ENCODE data around the gene PSD. TPM values are rescaled to one million over a fixed set of nuclear protein-coding genes. Genes with fewer than 3 reads are reported as not detected.

The PSD gene
- total and polyA plus RNA-seq, 9 of the 15 experiments (the other 6 are each of a cell fraction or from before 2014, with no cell fraction given) = 0.11 to 1.7 (median 0.54) TPM; not detected in 2

GRCh38 chr10:102449321-102450123 lies 30.9 kb upstream of the PSD start (continued):
- 0 out of 2 replicates have a peak, but pooled peaks have one; percentile 11 for TF ChIP-seq ZNF395 (CRISPR knock-in tag; IDR thresholded peaks at IDR 0.05)
- no peak for TF ChIP-seq MEF2A (IDR thresholded peaks at IDR 0.05; ENCODE audit: control insufficient read depth, low read depth, low read length)
- no peak for TF ChIP-seq BDP1 (IDR thresholded peaks at IDR 0.05; ENCODE audit: insufficient read depth, insufficient read length)
- no peak for TF ChIP-seq NCOA6 (IDR thresholded peaks at IDR 0.05)
- no peak for TF ChIP-seq KLF13 (tag; IDR thresholded peaks at IDR 0.05; ENCODE audit: borderline replicate concordance, low read depth)
- TF ChIP-seq ZNF274 (IDR thresholded peaks at IDR 0.05; ENCODE audit: borderline replicate concordance, low read depth, low read length) = no peak
- no peak for TF ChIP-seq PHF8 (IDR thresholded peaks at IDR 0.05; ENCODE audit: borderline replicate concordance, low read length)
- TF ChIP-seq CTBP1 (IDR thresholded peaks at IDR 0.05; ENCODE audit: borderline replicate concordance) = no peak
- TF ChIP-seq KDM4B (IDR thresholded peaks at IDR 0.05; ENCODE audit: borderline replicate concordance in 2 of 2, low read depth in 1 of 2) = no peak
- no peak for TF ChIP-seq CBX2 (IDR thresholded peaks at IDR 0.05; ENCODE audit: insufficient read depth, low read length, poor library complexity, severe bottlenecking)
- peak; percentile 50; the same call in 1 of the 2 replicates for TF ChIP-seq GTF2E2 (tag; IDR thresholded peaks at IDR 0.05)
- TF ChIP-seq FOXK2 (conservative IDR thresholded peaks at IDR 0.05 in 1 of 2, IDR thresholded peaks at IDR 0.05 in 1 of 2; ENCODE audit: low read depth in 2 of 2) = peak in 1 of 2 experiments; percentile 47; a peak in 1 of 4 replicates
- TF ChIP-seq ZNF121 (CRISPR knock-in tag; conservative IDR thresholded peaks at IDR 0.05) = no peak
- TF ChIP-seq RFX1 (IDR thresholded peaks at IDR 0.05) = no peak
- TF ChIP-seq SUPT5H (IDR thresholded peaks at IDR 0.05) = 0 out of 2 replicates have a peak, but pooled peaks have one; percentile 68
- no peak for TF ChIP-seq ARID3B (CRISPR knock-in tag; IDR thresholded peaks at IDR 0.05; ENCODE audit: borderline replicate concordance)
- no peak for TF ChIP-seq DEAF1 (CRISPR knock-in tag; IDR thresholded peaks at IDR 0.05)
- no peak for TF ChIP-seq MLLT1 (IDR thresholded peaks at IDR 0.05)
